Thyroid gland (tissue), 4 donors: Measurements from ENCODE around the gene MSLN. TPM values are rescaled to one million over a fixed set of nuclear protein-coding genes. Genes with fewer than 3 reads are reported as not detected.

Experiments
- DNase-seq, 2 donors: peaks; one replicate each; pipeline ENCODE4 v3.0.0-alpha.2; 2019
- H3K27ac ChIP-seq, 3 donors: fragments of 200-600 bp; sonication (generic); 1 replicate in 2 of 3; 2 replicates in 1 of 3; pipeline ENCODE4 v1.5.1; 2016 to 2019; ENCODE audit warnings: mild to moderate bottlenecking in 1 of 3, moderate library complexity in 1 of 3
- H3K27me3 ChIP-seq: fragments of 200-600 bp; sonication (generic); one replicate; pipeline ENCODE4 v1.5.1; 2019
- H3K36me3 ChIP-seq, 2 donors: fragments of 200-600 bp; sonication (generic); one replicate each; pipeline ENCODE4 v1.5.1; 2016 to 2019
- H3K4me1 ChIP-seq, 2 donors: fragments of 200-600 bp; sonication (generic); one replicate each; pipeline ENCODE4 v1.5.1; 2017 to 2019
- H3K4me3 ChIP-seq, 3 donors: fragments of 200-600 bp; sonication (generic); replicated peaks in 1 of 3; 1 replicate in 2 of 3; 2 replicates in 1 of 3; pipeline ENCODE4 v1.5.1; 2016; ENCODE audit warnings: mild to moderate bottlenecking in 1 of 3
- H3K9me3 ChIP-seq: fragments of 200-600 bp; sonication (generic); one replicate; pipeline ENCODE4 v1.5.1; 2017
- POLR2A ChIP-seq, 2 donors: fragments of 450-650 bp; IDR thresholded peaks; one replicate each; pipeline ENCODE4 v1.6.1; 2017; ENCODE audit warnings: antibody characterized with exemption in 2 of 2, mild to moderate bottlenecking in 2 of 2, moderate library complexity in 1 of 2
- WGBS, 2 donors: methylation state at CpG; one replicate each; pipeline ENCODE4 v1.1.5; 2017; 5-methylcytosine and 5-hydroxymethylcytosine counted together
- intact Hi-C: fragments of 100-400 bp; cut with DNase I; formaldehyde crosslinking; loops from one replicate; pipeline ENCODE4 v1.15.1; 2023
- total RNA-seq, 4 donors: library from RNA; depleted of rRNA; stranded (reverse); fragments of >200 nt; gene quantifications; one replicate each; pipeline ENCODE4 v1.2.3, GENCODE V29; 2016
- TF ChIP-seq, protein P1 (sequence below), 6 experiments: fragments of 200-600 bp in 3 of 6; fragments of 450-650 bp in 3 of 6; sonication (generic) in 3 of 6; IDR thresholded peaks; one replicate each; pipeline ENCODE4 v1.5.1; 2016 to 2019; ENCODE audit warnings: antibody characterized with exemption in 6 of 6, mild to moderate bottlenecking in 2 of 6, inconsistent platforms in 1 of 6, moderate library complexity in 1 of 6

MSLN gene
- total RNA-seq, 4 donors from 2014 or later = not detected

DNA sequence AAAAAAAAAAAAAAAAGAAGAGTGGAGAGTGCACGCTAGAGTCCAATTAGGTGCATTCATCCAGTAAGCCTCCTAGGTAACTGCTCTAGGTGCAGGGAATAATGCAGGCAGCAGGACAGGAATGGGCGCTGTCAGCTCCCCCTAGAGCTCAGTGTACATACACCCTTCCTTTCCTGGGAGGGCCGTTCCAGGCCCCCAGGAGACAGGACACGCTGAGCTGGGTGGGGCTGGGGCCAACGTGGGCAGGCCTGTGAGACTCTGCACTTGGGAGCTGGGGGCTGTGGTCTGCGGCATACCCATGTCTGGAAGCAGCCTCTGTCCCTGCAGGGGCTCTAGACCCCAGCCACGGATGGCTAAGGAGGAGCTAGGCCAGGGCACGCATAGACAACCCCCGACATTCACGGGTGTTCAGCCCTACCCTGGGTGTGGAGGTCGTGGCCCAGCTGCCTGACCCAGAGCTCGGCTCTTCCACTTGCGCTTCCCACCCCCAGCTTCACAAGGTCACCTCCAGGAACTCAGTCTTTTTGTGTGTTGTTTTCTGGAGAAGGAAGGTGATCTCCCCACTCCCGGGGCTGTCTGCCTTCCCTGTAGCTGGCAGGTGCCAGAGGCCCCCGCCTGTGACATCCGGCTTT is 40.6 kb upstream of the MSLN start:
- no peaks in the 10 kb centered on the region for H3K9me3 ChIP-seq
- H3K4me3 ChIP-seq = peak overlapping the region in 2 of 3 donors; percentile 46 to 84
- WGBS, 2 donors = 5 to 7% methylated on average over 14 to 15 of the region's 16 CpGs
- TF ChIP-seq POLR2A (IDR thresholded peaks at IDR 0.05) = no peak
- TF ChIP-seq, protein P1, sequence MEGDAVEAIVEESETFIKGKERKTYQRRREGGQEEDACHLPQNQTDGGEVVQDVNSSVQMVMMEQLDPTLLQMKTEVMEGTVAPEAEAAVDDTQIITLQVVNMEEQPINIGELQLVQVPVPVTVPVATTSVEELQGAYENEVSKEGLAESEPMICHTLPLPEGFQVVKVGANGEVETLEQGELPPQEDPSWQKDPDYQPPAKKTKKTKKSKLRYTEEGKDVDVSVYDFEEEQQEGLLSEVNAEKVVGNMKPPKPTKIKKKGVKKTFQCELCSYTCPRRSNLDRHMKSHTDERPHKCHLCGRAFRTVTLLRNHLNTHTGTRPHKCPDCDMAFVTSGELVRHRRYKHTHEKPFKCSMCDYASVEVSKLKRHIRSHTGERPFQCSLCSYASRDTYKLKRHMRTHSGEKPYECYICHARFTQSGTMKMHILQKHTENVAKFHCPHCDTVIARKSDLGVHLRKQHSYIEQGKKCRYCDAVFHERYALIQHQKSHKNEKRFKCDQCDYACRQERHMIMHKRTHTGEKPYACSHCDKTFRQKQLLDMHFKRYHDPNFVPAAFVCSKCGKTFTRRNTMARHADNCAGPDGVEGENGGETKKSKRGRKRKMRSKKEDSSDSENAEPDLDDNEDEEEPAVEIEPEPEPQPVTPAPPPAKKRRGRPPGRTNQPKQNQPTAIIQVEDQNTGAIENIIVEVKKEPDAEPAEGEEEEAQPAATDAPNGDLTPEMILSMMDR (IDR thresholded peaks at IDR 0.05) = peak in 2 of 6 experiments; percentile 6 to 26
- H3K36me3 ChIP-seq = no peaks in the 10 kb centered on the region
- no peak for DNase-seq
- H3K27me3 ChIP-seq = no peaks in the 10 kb centered on the region
- peak overlapping the region in 2 of 3 donors; percentile 73 to 86 for H3K27ac ChIP-seq
- peaks cover 24 to 46% of the 10 kb centered on the region in 2 donors for H3K4me1 ChIP-seq
- intact Hi-C loops = loop anchor here (10.0 kb wide), 1 partner anchor 335 kb away; no protein-coding TSS in a partner anchor

DNA sequence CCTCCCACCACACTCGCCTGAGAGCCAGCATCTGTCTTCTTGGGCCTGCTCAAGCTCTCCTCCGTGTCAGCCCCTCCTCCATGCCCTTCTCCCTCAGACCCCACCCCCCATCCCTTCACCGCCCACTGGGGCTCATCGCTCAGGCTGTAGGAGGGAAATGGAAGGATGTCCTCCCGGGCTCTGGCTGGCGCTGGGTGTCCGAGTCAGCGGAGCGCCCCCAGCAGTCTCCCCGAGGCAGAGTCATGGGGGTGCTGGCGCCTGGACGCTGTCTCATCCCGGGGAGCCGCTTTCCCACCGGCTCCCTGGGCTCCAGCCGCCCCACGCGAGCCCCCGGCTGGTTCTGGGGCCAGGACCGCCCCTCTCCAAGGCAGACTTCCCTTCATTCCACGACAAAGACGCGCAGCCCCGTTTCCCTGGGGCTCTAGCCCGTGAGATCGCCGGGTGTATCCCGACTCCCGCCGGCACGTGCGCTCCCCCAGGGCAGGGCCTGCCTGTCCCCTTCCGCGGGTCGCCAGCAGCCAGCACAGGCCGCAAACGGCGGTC is 40.0 kb upstream of the MSLN start:
- no peaks in the 10 kb centered on the region for H3K27me3 ChIP-seq
- 0% methylated on average over 5 to 11 of the region's 38 CpGs for WGBS, 2 donors
- peak overlapping the region; percentile 66 to 86 (median 73) for H3K27ac ChIP-seq
- H3K4me1 ChIP-seq = peaks cover 24 to 46% of the 10 kb centered on the region in 2 donors
- TF ChIP-seq, protein P1 (IDR thresholded peaks at IDR 0.05) = no peak
- TF ChIP-seq POLR2A (IDR thresholded peaks at IDR 0.05) = no peak
- H3K9me3 ChIP-seq = no peaks in the 10 kb centered on the region
- H3K4me3 ChIP-seq = peak overlapping the region; percentile 41 to 84 (median 46)
- peak; percentile 30 to 34 for DNase-seq
- no peaks in the 10 kb centered on the region for H3K36me3 ChIP-seq
- intact Hi-C loops = no loop called here

DNA sequence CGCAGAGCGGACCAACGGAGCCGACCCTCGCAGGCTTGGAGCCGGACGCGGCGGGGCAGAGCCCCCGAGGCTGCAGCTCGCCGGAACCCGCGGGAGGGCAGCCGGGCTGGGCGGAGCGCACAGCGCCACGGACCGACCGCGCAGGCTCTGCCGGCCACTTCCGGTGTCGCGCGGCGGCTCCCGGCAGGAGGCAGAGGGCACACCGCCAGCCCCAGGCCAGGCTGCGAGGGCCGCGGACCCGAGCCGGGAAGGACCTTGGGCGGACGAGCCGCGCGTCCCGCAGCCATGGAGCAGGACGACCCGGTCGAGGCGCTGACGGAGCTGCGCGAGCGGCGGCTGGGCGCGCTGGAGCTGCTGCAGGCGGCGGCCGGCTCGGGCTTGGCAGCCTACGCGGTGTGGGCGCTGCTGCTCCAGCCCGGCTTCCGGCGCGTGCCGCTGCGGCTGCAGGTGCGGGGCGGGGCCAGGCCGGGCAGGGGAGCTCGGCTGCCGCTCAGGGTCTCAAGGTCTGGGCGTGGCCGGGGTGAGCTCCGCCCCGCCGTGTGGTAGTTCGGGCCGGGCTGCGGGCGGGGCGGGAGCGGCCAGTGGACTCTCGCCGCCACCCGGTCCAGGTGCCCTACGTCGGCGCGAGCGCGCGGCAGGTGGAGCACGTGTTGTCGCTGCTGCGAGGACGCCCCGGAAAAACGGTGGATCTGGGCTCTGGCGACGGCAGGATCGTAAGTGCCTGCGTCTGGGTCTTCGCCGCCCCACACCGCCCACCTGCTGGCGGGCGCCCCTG is 39.4 kb upstream of the MSLN start, which contains the start of gene ANTKMT:
Gene ANTKMT (plus strand): TSS at position 157 of the 775 bp plus-strand sequence. CDS start 129 bp downstream, at position 286.
- Histone ChIP-seq H3K4me3 (peak within 1 kb of the TSS; percentile 41 to 84 (median 46)), H3K27me3 (no peaks in the 10 kb centered on the region), H3K27ac (peak within 1 kb of the TSS; percentile 66 to 86 (median 73)), H3K4me1 (peaks cover 20 to 43% of the 10 kb centered on the region in 2 donors), H3K36me3 (no peaks in the 10 kb centered on the region), H3K9me3 (no peaks in the 10 kb centered on the region)
- 0 to 80% methylated on average over 1 to 34 of the region's 106 CpGs for WGBS, 2 donors
- DNase-seq = peak; percentile 84 to 88
- intact Hi-C loops = no loop called here
- TF ChIP-seq, protein P1 (IDR thresholded peaks at IDR 0.05) = peak in 2 of 6 experiments; percentile 19 to 36
- TF ChIP-seq POLR2A (IDR thresholded peaks at IDR 0.05) = peak; percentile 21 to 77

DNA sequence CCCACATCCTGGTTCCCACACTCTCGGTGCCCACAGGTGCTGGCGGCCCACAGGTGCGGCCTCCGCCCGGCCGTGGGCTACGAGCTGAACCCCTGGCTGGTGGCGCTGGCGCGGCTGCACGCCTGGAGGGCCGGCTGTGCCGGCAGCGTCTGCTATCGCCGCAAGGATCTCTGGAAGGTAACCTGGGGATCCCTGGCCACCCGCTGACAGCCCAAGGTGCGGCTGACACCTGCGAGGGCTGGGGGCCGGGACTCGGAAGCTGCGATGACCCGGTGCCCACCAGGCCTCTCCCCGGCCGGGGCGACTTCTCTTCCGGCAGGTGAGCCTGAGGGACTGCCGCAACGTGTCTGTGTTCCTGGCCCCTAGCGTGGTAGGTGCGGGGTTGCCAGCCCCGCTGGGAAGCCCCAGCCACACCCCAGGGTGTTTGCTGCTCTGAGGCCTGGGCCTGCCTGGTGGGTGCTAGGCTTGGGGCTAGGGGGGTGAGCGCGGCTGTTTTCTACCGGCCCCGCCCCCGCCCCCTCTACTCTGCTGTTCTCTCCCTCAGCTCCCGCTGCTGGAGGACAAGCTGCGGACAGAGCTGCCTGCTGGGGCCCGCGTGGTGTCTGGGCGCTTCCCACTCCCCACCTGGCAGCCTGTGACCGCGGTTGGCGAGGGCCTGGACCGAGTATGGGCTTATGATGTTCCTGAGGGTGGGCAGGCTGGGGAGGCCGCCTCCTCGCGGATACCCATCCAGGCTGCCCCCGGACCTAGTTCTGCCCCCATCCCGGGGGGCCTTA is 38.6 kb upstream of the MSLN start:
- Histone ChIP-seq H3K27ac (peak overlapping the region in 1 of 3 donors; percentile 86), H3K9me3 (no peaks in the 10 kb centered on the region), H3K36me3 (no peaks in the 10 kb centered on the region), H3K27me3 (no peaks in the 10 kb centered on the region), H3K4me3 (peak overlapping the region in 1 of 3 donors; percentile 84), H3K4me1 (peaks cover 17 to 40% of the 10 kb centered on the region in 2 donors)
- 93% methylated on average over 3 to 12 of the region's 51 CpGs for WGBS, 2 donors
- TF ChIP-seq POLR2A (IDR thresholded peaks at IDR 0.05) = no peak
- TF ChIP-seq, protein P1 (IDR thresholded peaks at IDR 0.05) = no peak
- intact Hi-C loops = no loop called here
- DNase-seq = no peak
